ENCODE measurements around the gene GPR42. TPM values are rescaled to one million over a fixed set of nuclear protein-coding genes. Genes with fewer than 3 reads are reported as not detected.

GPR42 gene
- total RNA-seq, 2 donors from 2014 or later, result 0.56 TPM; not detected in 1

GRCh38 chr19:35380450-35381124 lies 9.7 kb downstream of the GPR42 start:
- Mint-ChIP-seq H3K9me3 (no peaks in the 10 kb centered on the region), H3K4me3 (no peak overlapping the region), H3K27me3 (peaks cover 23 to 24% of the 10 kb centered on the region in 2 donors), H3K4me1 (ENCODE audit: low read depth in 2 of 2) (no peaks in the 10 kb centered on the region), H3K36me3 (peaks cover 5% of the 10 kb centered on the region), H3K27ac (no peak overlapping the region)
- ATAC-seq (no peak), DNase-seq (ENCODE audit: low spot score) (no peak)

GRCh38 chr19:35381318-35381717 lies 10.4 kb downstream of the GPR42 start:
- Mint-ChIP-seq H3K36me3 (peaks cover 8% of the 10 kb centered on the region), H3K4me1 (ENCODE audit: low read depth in 2 of 2) (no peaks in the 10 kb centered on the region), H3K27ac (peak overlapping the region in 1 of 2 donors; percentile 20), H3K9me3 (peaks cover under 1% of the 10 kb centered on the region), H3K4me3 (no peak overlapping the region), H3K27me3 (peaks cover 20% of the 10 kb centered on the region in 2 donors)
- no peak for ATAC-seq
- DNase-seq (ENCODE audit: low spot score), result no peak

- Mint-ChIP-seq H3K9me3 (peaks cover 4% of the 10 kb centered on the region), H3K36me3 (peaks cover 12% of the 10 kb centered on the region), H3K27ac (peak overlapping the region in 1 of 2 donors; percentile 20), H3K4me3 (no peak overlapping the region), H3K27me3 (peaks cover 19 to 21% of the 10 kb centered on the region in 2 donors), H3K4me1 (ENCODE audit: low read depth in 2 of 2) (no peaks in the 10 kb centered on the region)
- ATAC-seq (no peak), DNase-seq (ENCODE audit: low spot score) (no peak)
Measured at GRCh38 chr19:35381926-35382325, 11.1 kb downstream of the GPR42 start.

GRCh38 chr19:35383536-35383935 lies 12.7 kb downstream of the GPR42 start:
- Mint-ChIP-seq H3K9me3 (peaks cover 4% of the 10 kb centered on the region), H3K4me3 (no peak overlapping the region), H3K36me3 (peaks cover 12% of the 10 kb centered on the region), H3K27me3 (peaks cover 13 to 15% of the 10 kb centered on the region in 2 donors), H3K27ac (no peak overlapping the region), H3K4me1 (ENCODE audit: low read depth in 2 of 2) (no peaks in the 10 kb centered on the region)
- ATAC-seq (no peak), DNase-seq (ENCODE audit: low spot score) (no peak)

- ATAC-seq (no peak), DNase-seq (ENCODE audit: low spot score) (no peak)
- Mint-ChIP-seq H3K36me3 (peaks cover 12% of the 10 kb centered on the region), H3K9me3 (peaks cover 4% of the 10 kb centered on the region), H3K4me3 (no peak overlapping the region), H3K4me1 (ENCODE audit: low read depth in 2 of 2) (no peaks in the 10 kb centered on the region), H3K27ac (no peak overlapping the region), H3K27me3 (peaks cover 0 to 6% of the 10 kb centered on the region in 2 donors)
Measured at GRCh38 chr19:35388277-35389054, 17.6 kb downstream of the GPR42 start.

- no peak overlapping the region for H3K4me3 Mint-ChIP-seq
- peaks cover 0 to 6% of the 10 kb centered on the region in 2 donors for H3K27me3 Mint-ChIP-seq
- H3K36me3 Mint-ChIP-seq, result peaks cover 12% of the 10 kb centered on the region
- no peaks in the 10 kb centered on the region for H3K4me1 Mint-ChIP-seq (ENCODE audit: low read depth in 2 of 2)
- H3K9me3 Mint-ChIP-seq, result peaks cover 4% of the 10 kb centered on the region
- no peak for DNase-seq (ENCODE audit: low spot score)
- no peak overlapping the region for H3K27ac Mint-ChIP-seq
- ATAC-seq, result no peak
Measured at GRCh38 chr19:35389192-35389861, 18.5 kb downstream of the GPR42 start.

- no peaks in the 10 kb centered on the region for H3K36me3 Mint-ChIP-seq
- no peaks in the 10 kb centered on the region for H3K4me1 Mint-ChIP-seq (ENCODE audit: low read depth in 2 of 2)
- ATAC-seq (no peak), DNase-seq (ENCODE audit: low spot score) (no peak)
- no peak overlapping the region for H3K27ac Mint-ChIP-seq
- no peaks in the 10 kb centered on the region for H3K9me3 Mint-ChIP-seq
- no peak overlapping the region for H3K4me3 Mint-ChIP-seq
- H3K27me3 Mint-ChIP-seq, result no peaks in the 10 kb centered on the region
Measured at GRCh38 chr19:35392742-35393715, 22.2 kb downstream of the GPR42 start.

- no peak overlapping the region for H3K27ac Mint-ChIP-seq
- H3K9me3 Mint-ChIP-seq, result no peaks in the 10 kb centered on the region
Measured at GRCh38 chr19:35395382-35396199, 24.7 kb downstream of the GPR42 start.

GRCh38 chr19:35396240-35396885 lies 25.5 kb downstream of the GPR42 start:
- no peaks in the 10 kb centered on the region for H3K4me1 Mint-ChIP-seq (ENCODE audit: low read depth in 2 of 2)
- H3K9me3 Mint-ChIP-seq, result no peaks in the 10 kb centered on the region

More at GRCh38 chr19:35395382-35396199, 24.7 kb downstream of the GPR42 start:
- Mint-ChIP-seq H3K4me3 (no peak overlapping the region), H3K4me1 (ENCODE audit: low read depth in 2 of 2) (no peaks in the 10 kb centered on the region), H3K36me3 (no peaks in the 10 kb centered on the region), H3K27me3 (no peaks in the 10 kb centered on the region)
- DNase-seq (ENCODE audit: low spot score) (no peak), ATAC-seq (no peak)

GRCh38 chr19:35397064-35397463 lies 26.2 kb downstream of the GPR42 start:
- Mint-ChIP-seq H3K4me1 (ENCODE audit: low read depth in 2 of 2) (no peaks in the 10 kb centered on the region), H3K36me3 (no peaks in the 10 kb centered on the region), H3K27me3 (no peaks in the 10 kb centered on the region), H3K9me3 (no peaks in the 10 kb centered on the region), H3K4me3 (no peak overlapping the region), H3K27ac (no peak overlapping the region)
- no peak for ATAC-seq
- DNase-seq (ENCODE audit: low spot score), result no peak

More at GRCh38 chr19:35396240-35396885, 25.5 kb downstream of the GPR42 start:
- Mint-ChIP-seq H3K36me3 (no peaks in the 10 kb centered on the region), H3K4me3 (no peak overlapping the region), H3K27me3 (no peaks in the 10 kb centered on the region), H3K27ac (no peak overlapping the region)
- no peak for ATAC-seq
- no peak for DNase-seq (ENCODE audit: low spot score)

GRCh38 chr19:35398570-35398969 lies 27.7 kb downstream of the GPR42 start:
- ATAC-seq (no peak), DNase-seq (ENCODE audit: low spot score) (no peak)
- Mint-ChIP-seq H3K36me3 (no peaks in the 10 kb centered on the region), H3K4me1 (ENCODE audit: low read depth in 2 of 2) (no peaks in the 10 kb centered on the region), H3K4me3 (no peak overlapping the region), H3K27me3 (no peaks in the 10 kb centered on the region), H3K9me3 (no peaks in the 10 kb centered on the region), H3K27ac (no peak overlapping the region)

GRCh38 chr19:35399231-35399630 lies 28.4 kb downstream of the GPR42 start:
- Mint-ChIP-seq H3K9me3 (no peaks in the 10 kb centered on the region), H3K36me3 (no peaks in the 10 kb centered on the region), H3K27me3 (no peaks in the 10 kb centered on the region), H3K27ac (no peak overlapping the region), H3K4me1 (ENCODE audit: low read depth in 2 of 2) (no peaks in the 10 kb centered on the region), H3K4me3 (no peak overlapping the region)
- no peak for ATAC-seq
- no peak for DNase-seq (ENCODE audit: low spot score)

All from natural killer cell treated with Interleukin-12 subunit alpha and Interleukin-12 subunit beta and Interleukin-15 and Interleukin-18, amount 100 ng/mL, for 72 hours (primary cell).